Measurements from ENCODE around the gene ARHGEF6. TPM values are rescaled to one million over a fixed set of nuclear protein-coding genes. Genes with fewer than 3 reads are reported as not detected.

ARHGEF6 gene
- total RNA-seq, 4 donors from 2014 or later: 23.7 to 41.1 (median 29.6) TPM

- Histone ChIP-seq H3K27ac (no peak overlapping the region), H3K4me3 (no peak overlapping the region), H3K36me3 (no peaks in the 10 kb centered on the region), H3K4me1 (no peaks in the 10 kb centered on the region), H3K27me3 (no peaks in the 10 kb centered on the region), H3K9me3 (no peaks in the 10 kb centered on the region)
- DNase-seq (ENCODE audit: low spot score in 2 of 2): no peak
- TF ChIP-seq POLR2A (IDR thresholded peaks at IDR 0.05) (no peak), EP300 (IDR thresholded peaks at IDR 0.05) (no peak), CTCF (IDR thresholded peaks at IDR 0.05) (no peak)
Measured at GRCh38 chrX:136620780-136621179, 160.0 kb downstream of the ARHGEF6 start.

- 78 to 82% methylated on average over 14 of the region's 14 CpGs for WGBS, 2 donors
- H3K4me3 ChIP-seq: no peak overlapping the region
- no peak for TF ChIP-seq POLR2A (IDR thresholded peaks at IDR 0.05)
- no peak for TF ChIP-seq CTCF (IDR thresholded peaks at IDR 0.05)
- no peak for TF ChIP-seq EP300 (IDR thresholded peaks at IDR 0.05)
- H3K27me3 ChIP-seq: no peaks in the 10 kb centered on the region
- no peak overlapping the region for H3K27ac ChIP-seq
- DNase-seq (ENCODE audit: low spot score in 2 of 2): no peak
- H3K4me1 ChIP-seq: no peaks in the 10 kb centered on the region
- H3K36me3 ChIP-seq: no peaks in the 10 kb centered on the region
- H3K9me3 ChIP-seq: no peaks in the 10 kb centered on the region
Measured at GRCh38 chrX:136619899-136620505, 160.7 kb downstream of the ARHGEF6 start.

- no peak for TF ChIP-seq EP300 (IDR thresholded peaks at IDR 0.05)
- no peak for TF ChIP-seq CTCF (IDR thresholded peaks at IDR 0.05)
- TF ChIP-seq POLR2A (IDR thresholded peaks at IDR 0.05): no peak
- H3K4me3 ChIP-seq: no peak overlapping the region
- no peaks in the 10 kb centered on the region for H3K36me3 ChIP-seq
- H3K9me3 ChIP-seq: no peaks in the 10 kb centered on the region
- H3K27me3 ChIP-seq: no peaks in the 10 kb centered on the region
- no peak for DNase-seq (ENCODE audit: low spot score in 2 of 2)
- H3K4me1 ChIP-seq: no peaks in the 10 kb centered on the region
- WGBS, 2 donors: 78 to 89% methylated on average over 6 of the region's 6 CpGs
- no peak overlapping the region for H3K27ac ChIP-seq
Measured at GRCh38 chrX:136616987-136617685, 163.6 kb downstream of the ARHGEF6 start.

Small RNAs within 50 kb of the gene (small RNA-seq; reads per million reads assigned to genes)
- gene RF00019 (not detected), gene RNU6-972P (not detected)

Other genes with a start within 250 kb of the ARHGEF6 start
- not detected for gene VGLL1, start 248.7 kb downstream of the ARHGEF6 start, total RNA-seq
- gene CD40LG, start 132.8 kb downstream of the ARHGEF6 start, total RNA-seq: 1 to 10 TPM in 1 of 4 donors, under 1 TPM in 1, not detected in 2; 0.20 to 1.3 TPM
- 100 to 1,000 TPM; 203 to 255 (median 211) TPM for gene RBMX, start 99.8 kb upstream of the ARHGEF6 start, total RNA-seq

Data from tibial nerve (tissue), 4 donors.